Duodenal mucosa (tissue), 2 donors: Measurements from ENCODE around the gene TMEM131.

Experiments used
- H3K27ac ChIP-seq: one replicate; pipeline ENCODE4 v1.7.0; 2013; ENCODE audit warnings: low read depth, low read length
- H3K27me3 ChIP-seq, 2 donors: one replicate each; pipeline ENCODE4 v1.7.0; 2013; ENCODE audit warnings: low read length in 2 of 2, control low read depth in 1 of 2; ENCODE audit not compliant: insufficient read depth in 2 of 2, control insufficient read depth in 1 of 2
- H3K36me3 ChIP-seq, 2 donors: one replicate each; pipeline ENCODE4 v1.7.0; 2013; ENCODE audit warnings: low read length in 2 of 2, control low read depth in 1 of 2; ENCODE audit not compliant: insufficient read depth in 2 of 2, control insufficient read depth in 1 of 2
- H3K4me1 ChIP-seq, 2 donors: one replicate each; pipeline ENCODE4 v1.7.0; 2013; ENCODE audit warnings: low read length in 2 of 2, control low read depth in 1 of 2; ENCODE audit not compliant: insufficient read depth in 2 of 2, control insufficient read depth in 1 of 2
- H3K4me3 ChIP-seq, 2 donors: one replicate each; pipeline ENCODE4 v1.7.0; 2013; ENCODE audit warnings: low read length in 2 of 2, low read depth in 1 of 2
- H3K9ac ChIP-seq, 2 donors: one replicate each; pipeline ENCODE4 v1.7.0; 2013; ENCODE audit warnings: low read length in 2 of 2, low read depth in 1 of 2
- H3K9me3 ChIP-seq, 2 donors: one replicate each; pipeline ENCODE4 v1.7.0; 2013; ENCODE audit warnings: low read length in 2 of 2, control low read depth in 1 of 2; ENCODE audit not compliant: control insufficient read depth in 1 of 2

TMEM131 gene

DNA sequence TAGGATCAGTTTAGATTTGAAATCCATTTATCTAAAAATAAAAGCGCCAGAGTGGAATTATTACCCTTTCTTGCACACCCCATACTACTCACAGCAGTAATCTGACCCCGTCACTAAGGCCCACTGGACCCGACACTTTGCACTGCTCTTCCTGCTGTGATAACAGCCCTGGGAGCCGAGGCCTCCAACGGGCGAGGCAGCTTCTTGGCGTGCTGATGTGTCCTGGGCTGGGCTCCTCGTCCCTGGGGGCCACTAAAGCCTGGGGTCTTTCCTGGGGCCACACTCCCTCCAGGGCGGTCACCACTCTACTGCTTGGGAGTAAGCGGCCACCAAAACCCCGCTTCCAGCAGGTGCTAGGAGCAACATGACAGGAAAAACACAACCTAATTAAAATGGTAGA, 220.7 kb downstream of the TMEM131 start:
- Histone ChIP-seq H3K27me3 (no peaks in the 10 kb centered on the region), H3K4me3 (no peak overlapping the region), H3K4me1 (no peaks in the 10 kb centered on the region), H3K9ac (no peak overlapping the region), H3K27ac (no peak overlapping the region), H3K9me3 (no peaks in the 10 kb centered on the region), H3K36me3 (peaks cover 33 to 34% of the 10 kb centered on the region in 2 donors)

DNA sequence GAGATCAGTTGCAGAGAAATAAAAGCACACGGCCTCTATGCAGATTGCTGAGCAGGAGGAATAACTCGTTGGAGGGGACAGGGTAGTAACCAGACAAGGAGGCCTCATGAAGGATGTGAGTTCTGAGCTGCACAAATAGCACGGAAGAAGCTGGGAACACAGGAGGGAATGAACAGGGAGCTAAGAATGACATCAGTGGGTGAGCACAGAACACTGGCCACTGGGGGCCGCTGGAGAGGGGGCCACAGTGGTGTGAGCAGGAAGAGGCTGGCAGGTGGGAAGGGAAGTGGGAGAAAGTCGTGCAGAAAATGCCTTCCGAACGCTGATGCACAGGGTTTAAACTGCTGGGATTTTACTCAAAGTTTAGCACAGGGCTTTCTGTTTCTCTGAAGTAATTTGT, 221.3 kb downstream of the TMEM131 start:
- Histone ChIP-seq H3K4me3 (no peak overlapping the region), H3K36me3 (peaks cover 33 to 39% of the 10 kb centered on the region in 2 donors), H3K9ac (no peak overlapping the region), H3K4me1 (no peaks in the 10 kb centered on the region), H3K9me3 (no peaks in the 10 kb centered on the region), H3K27ac (no peak overlapping the region), H3K27me3 (no peaks in the 10 kb centered on the region)

DNA sequence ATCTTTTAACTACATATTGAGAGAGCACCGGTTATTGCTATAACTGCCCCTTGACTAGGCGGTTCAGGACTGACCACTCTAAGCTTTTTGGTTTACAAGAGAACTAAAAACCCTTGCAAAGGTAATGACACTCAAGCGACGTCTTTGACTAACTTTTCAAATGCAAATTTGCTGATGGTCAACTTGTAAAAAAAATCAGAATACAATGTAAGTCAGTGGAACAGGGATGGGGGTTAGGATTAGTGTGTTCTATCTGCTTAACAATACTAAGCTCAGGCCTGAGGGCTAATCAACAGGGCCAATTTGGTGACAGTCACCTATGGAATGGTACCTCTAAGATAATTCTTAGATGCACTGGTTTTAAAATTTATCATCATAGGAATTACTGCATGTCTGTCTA, 225.3 kb downstream of the TMEM131 start:
- Histone ChIP-seq H3K36me3 (peaks cover 39 to 46% of the 10 kb centered on the region in 2 donors), H3K4me3 (no peak overlapping the region), H3K27ac (no peak overlapping the region), H3K9ac (no peak overlapping the region), H3K27me3 (no peaks in the 10 kb centered on the region), H3K4me1 (no peaks in the 10 kb centered on the region), H3K9me3 (no peaks in the 10 kb centered on the region)

DNA sequence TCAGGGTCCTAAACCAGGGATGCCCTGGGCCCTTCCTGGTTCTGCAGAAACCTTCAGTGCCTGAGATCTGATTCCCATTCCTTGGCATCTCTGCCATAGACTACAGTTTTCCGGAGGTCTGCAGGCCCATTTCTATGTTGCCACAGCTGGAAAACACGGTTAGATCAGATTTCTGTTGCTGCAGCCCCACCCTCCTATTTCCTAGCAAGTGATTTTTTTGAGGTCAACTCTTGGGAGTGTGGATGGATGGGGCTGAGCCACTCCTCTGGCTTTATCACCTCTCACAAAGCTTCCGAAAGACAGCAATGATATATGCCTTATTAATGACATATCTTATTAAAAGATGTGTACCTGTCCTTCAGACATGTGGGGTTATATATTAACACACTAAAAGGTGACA, 226.0 kb downstream of the TMEM131 start:
- Histone ChIP-seq H3K36me3 (peaks cover 42 to 47% of the 10 kb centered on the region in 2 donors), H3K27me3 (no peaks in the 10 kb centered on the region), H3K9me3 (no peaks in the 10 kb centered on the region), H3K27ac (no peak overlapping the region), H3K4me1 (no peaks in the 10 kb centered on the region), H3K4me3 (no peak overlapping the region), H3K9ac (no peak overlapping the region)

DNA sequence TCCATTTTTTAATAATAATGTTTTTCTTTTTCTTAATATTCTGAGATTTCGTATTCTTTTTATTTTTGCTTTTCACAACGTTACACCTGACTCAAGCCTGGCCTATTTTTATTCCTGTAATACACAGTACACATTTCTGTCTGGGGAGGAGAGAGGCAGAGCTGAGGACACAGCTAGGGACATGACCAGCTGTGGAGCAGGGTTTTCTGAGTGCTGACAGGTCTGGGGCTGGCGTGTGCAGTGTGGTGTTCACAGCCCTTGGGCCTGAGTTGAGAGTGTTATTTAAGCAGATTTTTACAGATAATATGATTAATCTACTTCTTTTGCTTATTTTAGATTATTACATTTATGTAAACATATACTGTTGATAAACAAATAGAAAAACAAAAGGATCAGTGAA, 226.4 kb downstream of the TMEM131 start:
- H3K27ac ChIP-seq, result no peak overlapping the region
- H3K9ac ChIP-seq, result no peak overlapping the region
- no peak overlapping the region for H3K4me3 ChIP-seq
- no peaks in the 10 kb centered on the region for H3K27me3 ChIP-seq
- peaks cover 44 to 48% of the 10 kb centered on the region in 2 donors for H3K36me3 ChIP-seq
- H3K9me3 ChIP-seq, result no peaks in the 10 kb centered on the region
- H3K4me1 ChIP-seq, result no peaks in the 10 kb centered on the region

DNA sequence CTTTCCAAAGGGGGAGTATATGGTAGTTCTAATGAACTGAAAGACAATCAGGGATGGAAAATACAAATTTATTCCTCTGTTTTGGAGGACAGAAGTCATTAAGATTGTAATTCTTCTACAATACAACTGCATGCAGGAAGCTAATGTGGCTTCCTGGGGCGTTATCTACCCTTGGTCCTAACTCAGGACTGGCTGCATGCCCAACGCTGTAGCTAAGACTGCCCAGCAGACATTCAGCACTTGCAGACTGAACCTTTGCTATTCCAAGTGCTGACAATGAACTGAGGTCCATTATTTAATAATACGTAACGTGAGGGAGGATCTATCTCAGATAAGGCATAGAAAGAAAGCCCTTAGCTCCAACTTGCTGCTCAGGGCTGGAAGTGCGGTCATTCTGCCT, 229.2 kb downstream of the TMEM131 start:
- no peak overlapping the region for H3K27ac ChIP-seq
- no peaks in the 10 kb centered on the region for H3K4me1 ChIP-seq
- H3K9ac ChIP-seq, result no peak overlapping the region
- H3K9me3 ChIP-seq, result no peaks in the 10 kb centered on the region
- H3K36me3 ChIP-seq, result peaks cover 41 to 58% of the 10 kb centered on the region in 2 donors
- no peaks in the 10 kb centered on the region for H3K27me3 ChIP-seq
- no peak overlapping the region for H3K4me3 ChIP-seq

DNA sequence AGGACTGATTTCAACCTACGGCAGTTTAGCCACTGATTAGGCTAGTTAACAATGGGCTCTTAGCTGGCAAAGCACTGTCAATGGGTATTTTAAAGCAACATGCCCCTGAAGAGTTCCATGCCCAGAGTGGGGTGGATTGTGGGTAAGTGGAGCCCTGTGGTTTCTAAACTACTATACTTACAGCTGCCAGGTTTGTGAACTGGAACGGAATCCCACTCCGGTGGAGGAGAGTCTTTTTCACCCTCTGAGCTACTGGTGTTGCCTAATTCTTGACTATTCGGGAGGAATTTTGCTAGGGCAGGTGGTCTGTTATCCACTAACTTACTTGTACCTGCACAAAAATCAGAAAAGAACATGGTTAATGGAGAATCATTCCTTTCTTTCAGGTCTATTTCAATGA, 229.8 kb downstream of the TMEM131 start:
- Histone ChIP-seq H3K9me3 (no peaks in the 10 kb centered on the region), H3K27me3 (no peaks in the 10 kb centered on the region), H3K36me3 (peaks cover 42 to 65% of the 10 kb centered on the region in 2 donors), H3K4me1 (no peaks in the 10 kb centered on the region), H3K9ac (no peak overlapping the region), H3K27ac (no peak overlapping the region), H3K4me3 (no peak overlapping the region)

DNA sequence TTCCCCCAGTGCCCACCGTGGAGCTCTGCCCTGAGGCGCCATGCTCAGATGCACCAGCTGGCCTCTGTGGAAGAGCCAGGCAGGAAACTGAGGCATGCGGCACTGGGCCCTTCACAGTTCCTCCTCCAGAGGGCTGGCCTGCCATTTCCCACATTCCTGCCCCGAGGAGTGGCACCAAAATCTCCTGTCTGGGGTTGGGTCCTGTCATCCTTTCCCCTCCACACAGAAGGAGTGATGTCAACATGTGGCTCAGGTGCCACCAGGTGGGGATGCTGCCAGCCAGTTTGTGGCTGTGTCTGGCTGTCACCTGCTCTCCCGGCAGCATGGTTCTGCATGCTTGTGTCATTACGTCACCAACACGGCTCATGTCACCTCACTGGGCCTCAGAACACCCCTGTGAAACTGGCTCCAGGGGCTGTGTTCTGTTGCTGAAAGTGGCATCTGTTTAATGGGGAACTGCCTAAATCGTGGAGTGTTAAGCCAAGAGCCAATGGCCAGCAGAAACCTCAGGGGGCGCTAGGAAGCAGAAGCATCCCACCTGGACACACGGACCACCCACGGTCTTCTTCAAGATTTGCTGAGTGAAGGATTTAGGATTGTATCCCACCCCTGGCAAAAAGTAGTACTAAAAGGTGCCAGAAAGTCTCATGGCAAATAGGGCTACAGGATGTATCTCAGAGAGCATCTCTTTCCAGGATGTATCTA, 231.0 kb downstream of the TMEM131 start:
- H3K4me1 ChIP-seq, result peaks cover 0 to 3% of the 10 kb centered on the region in 2 donors
- no peaks in the 10 kb centered on the region for H3K27me3 ChIP-seq
- H3K4me3 ChIP-seq, result no peak overlapping the region
- no peaks in the 10 kb centered on the region for H3K9me3 ChIP-seq
- H3K9ac ChIP-seq, result no peak overlapping the region
- no peak overlapping the region for H3K27ac ChIP-seq
- peaks cover 50 to 72% of the 10 kb centered on the region in 2 donors for H3K36me3 ChIP-seq

DNA sequence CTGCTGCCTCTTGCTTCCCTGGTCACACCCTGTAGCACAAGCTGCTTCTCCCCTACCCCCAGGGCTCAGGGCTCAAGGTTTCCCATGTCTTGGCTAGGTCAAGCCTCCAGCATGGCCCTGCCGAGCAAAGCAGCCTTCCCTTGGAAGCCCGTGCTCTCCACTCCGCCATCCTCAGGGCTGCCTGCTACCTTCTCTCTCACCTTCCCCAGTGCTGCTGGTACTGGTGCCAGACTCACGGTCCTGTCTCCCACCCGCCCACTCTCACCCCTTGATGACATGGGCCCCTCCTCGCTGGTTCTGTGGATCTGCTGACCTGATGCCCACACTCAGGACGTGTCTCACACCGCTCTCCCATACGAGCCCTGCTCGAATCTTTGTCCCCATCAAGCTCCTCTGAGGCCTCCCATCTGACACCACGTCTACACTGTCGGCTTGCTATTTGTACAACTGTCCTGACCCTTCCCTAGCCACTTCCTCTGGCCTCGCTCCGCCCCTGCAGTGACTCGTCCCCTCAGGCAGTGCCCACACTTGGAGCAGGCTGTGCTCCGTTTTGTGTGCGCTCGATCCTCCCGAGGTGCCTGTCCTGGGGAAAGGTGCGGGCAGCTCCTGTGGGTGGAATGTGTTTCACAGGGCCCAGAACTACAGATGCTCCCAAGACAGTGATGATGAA, 232.4 kb downstream of the TMEM131 start:
- Histone ChIP-seq H3K9ac (no peak overlapping the region), H3K9me3 (no peaks in the 10 kb centered on the region), H3K36me3 (peaks cover 63 to 80% of the 10 kb centered on the region in 2 donors), H3K27ac (no peak overlapping the region), H3K27me3 (no peaks in the 10 kb centered on the region), H3K4me3 (no peak overlapping the region), H3K4me1 (peaks cover 0 to 3% of the 10 kb centered on the region in 2 donors)

DNA sequence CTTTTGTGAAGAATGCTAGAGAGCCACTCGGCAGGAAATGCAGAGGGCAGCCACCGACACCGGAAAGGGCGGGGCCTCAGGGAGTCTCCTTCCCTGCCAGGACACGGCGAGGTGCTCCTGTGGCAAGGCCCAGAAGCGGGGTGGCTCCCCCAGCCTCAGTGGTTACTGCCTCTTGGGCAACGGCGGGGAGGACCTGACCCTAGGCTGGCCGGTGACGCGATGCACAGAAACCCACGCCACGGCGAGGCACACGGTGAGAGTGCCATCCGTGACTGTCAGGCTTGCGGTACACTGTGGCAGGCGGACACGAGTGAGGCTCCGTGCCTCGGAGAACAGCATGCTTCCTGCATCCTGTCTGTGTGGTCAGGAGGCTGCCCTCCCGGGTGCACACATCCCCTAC, 234.6 kb downstream of the TMEM131 start:
- Histone ChIP-seq H3K27me3 (no peaks in the 10 kb centered on the region), H3K27ac (no peak overlapping the region), H3K36me3 (peaks cover 73 to 92% of the 10 kb centered on the region in 2 donors), H3K9me3 (no peaks in the 10 kb centered on the region), H3K4me3 (no peak overlapping the region), H3K9ac (no peak overlapping the region), H3K4me1 (peaks cover 0 to 3% of the 10 kb centered on the region in 2 donors)
